H1 (cell line): ENCODE results near the gene TTYH2. TPM values are rescaled to one million over a fixed set of nuclear protein-coding genes. Genes with fewer than 3 reads are reported as not detected.

Experiments
- CTCF ChIA-PET: fragments of 300-600 bp; sonication (Branson Sonifier 250); formaldehyde crosslinking; loops from one replicate; lab custom pipeline; 2021; ENCODE audit not compliant: partially characterized antibody; lab: Charles Lee
- POLR2A ChIA-PET: fragments of 300-600 bp; sonication (Branson Sonifier 250); formaldehyde crosslinking; loops from one replicate; lab custom pipeline; 2021; ENCODE audit warnings: inconsistent platforms; ENCODE audit not compliant: partially characterized antibody; lab: Charles Lee
- DNase-seq, 2 experiments: peaks; one replicate each; pipeline versions ENCODE4 v3.0.0 to v3.0.0-alpha.2; 2010 to 2022; ENCODE audit warnings: low spot score in 2 of 2, low read depth in 1 of 2, mixed read lengths in 1 of 2
- FAIRE-seq: peaks from 2 replicates; lab custom pipeline; 2011; peaks lifted over from hg19 to GRCh38; lab: Jason Lieb, UNC
- H2AFZ ChIP-seq: 2 replicates; pipeline ENCODE4 v1.8.1; 2012; ENCODE audit warnings: low read length, inconsistent platforms
- H2AK5ac ChIP-seq: 2 replicates; pipeline ENCODE4 v1.6.1; 2013; ENCODE audit warnings: low read depth, low read length
- H2BK120ac ChIP-seq: replicated peaks from 2 replicates; pipeline ENCODE3; 2013; ENCODE audit warnings: low read depth, low read length, inconsistent platforms
- H2BK12ac ChIP-seq: 2 replicates; pipeline ENCODE4 v1.6.1; 2013; ENCODE audit warnings: low read depth, low read length
- H2BK15ac ChIP-seq: 2 replicates; pipeline ENCODE4 v1.6.1; 2013; ENCODE audit warnings: low read length
- H2BK20ac ChIP-seq: 2 replicates; pipeline ENCODE4 v1.6.1; 2013; ENCODE audit warnings: low read length
- H2BK5ac ChIP-seq: 2 replicates; pipeline ENCODE4 v1.6.1; 2013; ENCODE audit warnings: low read depth, low read length
- H3K14ac ChIP-seq: 2 replicates; pipeline ENCODE4 v1.6.1; 2013; ENCODE audit warnings: inconsistent platforms; ENCODE audit not compliant: insufficient read length
- H3K18ac ChIP-seq: 2 replicates; pipeline ENCODE4 v1.6.1; 2013; ENCODE audit warnings: low read length; ENCODE audit errors: extremely low read depth
- H3K23ac ChIP-seq: 2 replicates; pipeline ENCODE4 v1.6.1; 2013; ENCODE audit warnings: inconsistent platforms; ENCODE audit not compliant: insufficient read length
- H3K23me2 ChIP-seq: 2 replicates; pipeline ENCODE4 v1.6.1; 2013; ENCODE audit warnings: low read depth, low read length
- H3K27ac ChIP-seq: 2 replicates; pipeline ENCODE4 v1.6.1; 2011; ENCODE audit warnings: low read depth, low read length, inconsistent platforms
- H3K27me3 ChIP-seq, 4 experiments: replicated peaks in 1 of 4; 1 replicate in 1 of 4; 2 replicates in 3 of 4; pipeline versions ENCODE4 v1.6.1 to v1.8.1; 2011 to 2013; ENCODE audit warnings: low read length in 3 of 4, mild to moderate bottlenecking in 3 of 4, inconsistent platforms in 2 of 4, mixed read lengths in 2 of 4, moderate library complexity in 1 of 4; ENCODE audit not compliant: control insufficient read depth in 3 of 4, insufficient read depth in 3 of 4; ENCODE audit errors: extremely low read depth in 1 of 4
- H3K36me3 ChIP-seq, 4 experiments: 2 replicates each; pipeline versions ENCODE4 v1.6.1 to v1.8.1; 2011 to 2013; ENCODE audit warnings: mild to moderate bottlenecking in 4 of 4, low read length in 3 of 4, moderate library complexity in 2 of 4, control low read depth in 1 of 4, inconsistent platforms in 1 of 4; ENCODE audit not compliant: insufficient read depth in 4 of 4, control insufficient read depth in 2 of 4
- H3K4ac ChIP-seq: replicated peaks from 2 replicates; pipeline ENCODE3; 2013; ENCODE audit warnings: low read length, low read depth, mixed read lengths, inconsistent platforms; ENCODE audit not compliant: insufficient read length
- H3K4me1 ChIP-seq, 4 experiments: replicated peaks in 1 of 4; 1 replicate in 1 of 4; 2 replicates in 3 of 4; pipeline versions ENCODE4 v1.6.1 to v1.8.1; 2011 to 2013; ENCODE audit warnings: low read length in 3 of 4, inconsistent platforms in 2 of 4, mixed read lengths in 1 of 4; ENCODE audit not compliant: insufficient read depth in 4 of 4, control insufficient read depth in 3 of 4
- H3K4me2 ChIP-seq, 2 experiments: 2 replicates each; pipeline versions ENCODE4 v1.6.1 to v1.8.1; 2011 to 2013; ENCODE audit warnings: low read depth in 2 of 2, low read length in 2 of 2, control low read depth in 1 of 2, inconsistent platforms in 1 of 2, mild to moderate bottlenecking in 1 of 2; ENCODE audit not compliant: insufficient read depth in 1 of 2
- H3K4me3 ChIP-seq, 4 experiments: fragments of 200-600, 300-600 bp in 1 of 4; sonication (generic), shearing (Covaris generic), sonication (Bioruptor Twin) in 1 of 4; 2 replicates each; pipeline versions ENCODE4 v1.5.1 to v1.8.1; 2011 to 2016; ENCODE audit warnings: low read length in 4 of 4, low read depth in 3 of 4, control low read depth in 2 of 4, inconsistent platforms in 2 of 4, mild to moderate bottlenecking in 2 of 4, mixed read lengths in 1 of 4, moderate library complexity in 1 of 4; ENCODE audit not compliant: insufficient read depth in 2 of 4; ENCODE audit errors: extremely low read depth in 1 of 4
- H3K56ac ChIP-seq: replicated peaks from 2 replicates; pipeline ENCODE3; 2013; ENCODE audit warnings: low read depth, mild to moderate bottlenecking, mixed read lengths, low read length, inconsistent platforms; ENCODE audit not compliant: insufficient read length
- H3K79me1 ChIP-seq: 2 replicates; pipeline ENCODE4 v1.6.1; 2013; ENCODE audit warnings: low read depth, low read length, control low read depth
- H3K79me2 ChIP-seq, 2 experiments: 2 replicates each; pipeline versions ENCODE4 v1.6.1 to v1.8.1; 2012 to 2013; ENCODE audit warnings: low read length in 2 of 2, mild to moderate bottlenecking in 2 of 2, inconsistent platforms in 1 of 2; ENCODE audit not compliant: insufficient read depth in 2 of 2, control insufficient read depth in 1 of 2
- H3K9ac ChIP-seq, 4 experiments: replicated peaks in 1 of 4; 1 replicate in 1 of 4; 2 replicates in 3 of 4; pipeline versions ENCODE4 v1.6.1 to v1.8.1; 2011 to 2013; ENCODE audit warnings: low read depth in 3 of 4, low read length in 3 of 4, control low read depth in 2 of 4, mild to moderate bottlenecking in 2 of 4, moderate library complexity in 2 of 4, inconsistent platforms in 1 of 4; ENCODE audit errors: extremely low read depth in 1 of 4
- H3K9me3 ChIP-seq, 2 experiments: 2 replicates each; pipeline versions ENCODE4 v1.6.1 to v1.8.1; 2012 to 2013; ENCODE audit warnings: mild to moderate bottlenecking in 2 of 2, moderate library complexity in 2 of 2, control low read depth in 1 of 2, inconsistent platforms in 1 of 2, low read depth in 1 of 2, low read length in 1 of 2, mixed read lengths in 1 of 2; ENCODE audit not compliant: insufficient read depth in 2 of 2
- H4K20me1 ChIP-seq, 2 experiments: replicated peaks in 1 of 2; 2 replicates each; pipeline versions ENCODE3 to v1.8.1; 2011 to 2013; ENCODE audit warnings: inconsistent platforms in 2 of 2, low read length in 2 of 2, mild to moderate bottlenecking in 1 of 2; ENCODE audit not compliant: insufficient read depth in 2 of 2, control insufficient read depth in 1 of 2
- H4K5ac ChIP-seq: 2 replicates; pipeline ENCODE4 v1.6.1; 2013; ENCODE audit warnings: low read length, low read depth, mixed read lengths, inconsistent platforms; ENCODE audit not compliant: insufficient read length
- H4K8ac ChIP-seq: 2 replicates; pipeline ENCODE4 v1.8.0; 2013; ENCODE audit warnings: mild to moderate bottlenecking, moderate library complexity, low read length, inconsistent platforms; ENCODE audit not compliant: insufficient read depth; ENCODE audit errors: extremely low read depth
- H4K91ac ChIP-seq: replicated peaks from 2 replicates; pipeline ENCODE3; 2013; ENCODE audit warnings: low read length, mixed read lengths, inconsistent platforms; ENCODE audit not compliant: insufficient read length
- SIX5 ChIP-seq: IDR thresholded peaks from 2 replicates; pipeline ENCODE4 v1.6.1; 2011; ENCODE audit warnings: mild to moderate bottlenecking, low read depth, low read length
- whole genome bisulfite sequencing, 2 experiments: shearing (Covaris generic) in 1 of 2; methylation state at CpG; one replicate each; pipeline versions ENCODE4 v1.1.6 to v1.1.7; 2013 to 2015; ENCODE audit warnings: low lambda C conversion rate in 2 of 2, mixed read lengths in 2 of 2, inconsistent platforms in 1 of 2, low coverage in 1 of 2, missing lambda C conversion rate in 1 of 2; ENCODE audit not compliant: insufficient replicate concordance in 2 of 2, insufficient coverage in 1 of 2, insufficient read length in 1 of 2; ENCODE audit errors: extremely low coverage in 1 of 2, missing lambda C conversion rate in 1 of 2; 5-methylcytosine and 5-hydroxymethylcytosine counted together
- polyA plus RNA-seq, 7 experiments: library from polyadenylated mRNA; depleted of rRNA in 3 of 7; stranded (reverse) in 5 of 7; unstranded in 2 of 7; fragments of >200 nt in 5 of 7; fragments of 200-250 nt in 2 of 7; gene quantifications; 1 replicate in 5 of 7; 2 replicates in 1 of 7; 4 replicates in 1 of 7; pipeline versions ENCODE4 v1.2.1 to v1.2.3, GENCODE V29; 2011 to 2013; ENCODE audit warnings: missing spikeins in 2 of 7, mixed read lengths in 2 of 7
- total RNA-seq: library from RNA; stranded (reverse); fragmentation: NEBNext Ultra II Directional; extraction: Animal tissue kit (Norgen Biotek cat#: 25700); gene quantifications from 2 replicates; pipeline ENCODE4 v1.2.1, GENCODE V29; 2021

TTYH2 gene
- total and polyA plus RNA-seq, 2 of the 8 experiments (the other 6 are each of a cell fraction or from before 2014, with no cell fraction given): 3.2 to 9.2 TPM

DNA sequence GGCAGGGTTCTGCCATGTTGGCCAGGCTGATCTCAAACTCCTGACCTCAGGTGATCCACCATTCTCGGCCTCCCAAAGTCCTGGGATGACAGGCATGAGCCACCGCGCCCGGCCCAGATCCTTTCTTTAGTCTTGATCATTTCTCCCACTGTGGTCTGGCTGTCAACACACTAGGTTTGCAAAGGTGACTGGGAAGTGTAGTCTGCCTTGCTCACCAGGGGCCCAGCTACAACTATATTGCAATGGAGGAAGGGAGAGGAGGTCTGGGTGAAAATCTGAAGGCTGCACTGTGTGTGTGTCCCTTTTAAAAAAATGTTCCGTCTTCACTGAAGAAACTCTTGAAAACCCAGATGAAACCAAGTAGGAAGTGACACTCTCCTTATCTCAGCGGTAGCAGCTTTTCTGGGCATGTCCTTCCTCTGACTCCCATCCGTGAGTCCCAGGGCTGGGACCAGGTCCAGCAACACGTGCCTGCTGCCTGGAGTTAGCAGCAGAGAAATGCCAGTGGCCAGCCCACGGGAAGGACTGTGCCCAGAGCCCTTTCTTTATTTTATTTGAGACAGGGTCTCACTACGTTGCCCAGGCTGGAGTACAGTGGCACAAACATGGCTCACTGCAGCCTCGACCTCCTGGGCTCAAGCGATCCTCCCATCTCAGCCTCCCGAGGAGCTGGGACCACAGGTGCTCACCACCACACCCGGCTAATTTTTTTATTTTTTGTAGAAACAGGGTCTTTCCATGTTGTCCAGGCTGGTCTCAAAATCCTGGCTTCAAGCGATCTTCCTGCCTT, 94.8 kb downstream of the TTYH2 start:
- no peak overlapping the region for H2BK5ac ChIP-seq
- ChIA-PET CTCF (interaction anchor here (0.6 to 6.6 kb wide), 7 partner anchors 9 to 149 kb away, joined by 3 to 81 read pairs (median 3); partner anchors contain the start of gene BTBD17), POLR2A (interaction anchor here (1.5 kb wide), 1 partner anchor 48 kb away, joined by 3 read pairs; no protein-coding TSS in a partner anchor)
- H3K4me2 ChIP-seq: no peak overlapping the region
- no peak overlapping the region for H2BK120ac ChIP-seq
- H3K56ac ChIP-seq: no peak overlapping the region
- H3K79me1 ChIP-seq: no peaks in the 10 kb centered on the region
- H2BK20ac ChIP-seq: no peak overlapping the region
- H4K8ac ChIP-seq: no peak overlapping the region
- H4K20me1 ChIP-seq: no peaks in the 10 kb centered on the region
- H3K36me3 ChIP-seq: no peaks in the 10 kb centered on the region
- H3K4ac ChIP-seq: no peak overlapping the region
- H3K18ac ChIP-seq: no peak overlapping the region
- TF ChIP-seq SIX5: no peak
- H4K5ac ChIP-seq: no peak overlapping the region
- H2BK15ac ChIP-seq: no peak overlapping the region
- FAIRE-seq (no peak), DNase-seq (no peak)
- H2AK5ac ChIP-seq: no peak overlapping the region
- 90% methylated on average over 15 of the region's 15 CpGs; no CpG with 5 or more reads in 1 of the 2 experiments for WGBS, 2 experiments
- no peaks in the 10 kb centered on the region; a peak in 1 of 7 replicates for H3K27me3 ChIP-seq
- H3K23me2 ChIP-seq: no peaks in the 10 kb centered on the region
- H3K9ac ChIP-seq: no peak overlapping the region
- no peak overlapping the region for H3K4me3 ChIP-seq
- H3K14ac ChIP-seq: no peak overlapping the region
- H2AFZ ChIP-seq: no peak overlapping the region
- H3K4me1 ChIP-seq: no peaks in the 10 kb centered on the region
- peaks cover 4 to 5% of the 10 kb centered on the region in 2 experiments; a peak in 2 of 4 replicates for H3K9me3 ChIP-seq
- no peak overlapping the region for H3K27ac ChIP-seq
- no peak overlapping the region for H4K91ac ChIP-seq
- no peak overlapping the region for H2BK12ac ChIP-seq
- no peak overlapping the region for H3K23ac ChIP-seq
- no peaks in the 10 kb centered on the region for H3K79me2 ChIP-seq
